Epidermal melanocyte (primary cell): ENCODE data around the gene MORC1.

Source experiments
- DNase-seq: peaks from one replicate; pipeline ENCODE4 v3.0.0; 2011; ENCODE audit warnings: low spot score; ENCODE audit not compliant: insufficient read length

Gene MORC1

GRCh38 chr3:109033000-109033660, 84.8 kb downstream of the MORC1 start:
- no peak for DNase-seq

DNA sequence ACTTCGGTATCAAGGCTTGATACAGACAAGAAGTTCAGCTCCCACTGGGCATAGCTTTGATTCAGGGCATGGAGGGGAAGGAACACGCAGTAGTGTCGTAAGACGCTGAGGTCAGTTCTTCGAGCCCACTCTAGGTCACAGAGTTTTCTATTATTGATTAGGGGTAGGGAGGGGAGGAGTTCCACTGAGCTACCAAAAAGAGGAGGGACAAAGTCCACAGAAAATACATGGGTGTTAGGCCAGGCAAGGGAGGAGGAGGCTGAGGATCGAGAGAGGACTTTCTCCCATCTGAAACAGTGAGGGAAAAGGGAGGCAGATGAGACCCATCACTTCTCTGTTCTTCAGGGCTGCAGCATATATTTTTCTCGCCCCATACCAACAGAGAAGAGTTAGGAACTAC, 89.2 kb downstream of the MORC1 start:
- no peak for DNase-seq

DNA sequence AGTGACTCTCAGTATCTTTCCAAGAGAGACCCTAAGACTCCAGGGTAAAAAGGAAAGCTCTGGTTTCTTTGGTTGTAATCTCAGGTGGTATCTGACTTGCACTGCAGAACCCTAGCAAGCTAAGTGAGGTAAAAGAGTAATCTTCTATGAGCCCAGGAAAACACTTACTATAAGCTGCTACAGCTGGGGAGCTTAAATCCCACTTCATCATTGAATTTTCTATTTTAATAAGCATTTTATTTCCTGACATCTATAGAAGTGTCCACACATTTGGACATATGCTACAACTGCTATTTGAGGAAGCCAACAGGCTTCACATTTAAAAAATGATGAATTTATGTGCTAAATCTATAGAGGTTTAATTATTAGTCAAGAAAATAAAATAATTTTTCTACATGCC, 91.1 kb downstream of the MORC1 start:
- no peak for DNase-seq

DNA sequence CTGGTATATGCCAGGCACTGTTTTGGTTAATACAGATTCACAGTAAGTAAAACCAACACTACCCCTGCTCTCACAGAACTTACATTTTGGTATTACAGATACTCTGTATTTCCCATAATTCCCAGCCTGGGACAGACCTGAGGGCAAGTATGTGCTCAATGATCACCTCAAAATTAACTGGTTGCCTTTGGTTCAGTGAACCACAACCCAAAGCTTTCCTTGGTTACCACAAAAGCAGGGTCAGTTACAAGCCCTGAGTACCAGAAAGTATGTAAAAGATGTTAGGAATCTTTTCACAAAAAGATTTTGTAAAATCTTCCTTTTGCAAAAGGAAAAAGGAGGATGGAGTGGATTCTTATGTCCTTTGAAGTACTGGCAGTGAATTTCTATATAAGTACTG, 92.0 kb downstream of the MORC1 start:
- DNase-seq, result no peak

DNA sequence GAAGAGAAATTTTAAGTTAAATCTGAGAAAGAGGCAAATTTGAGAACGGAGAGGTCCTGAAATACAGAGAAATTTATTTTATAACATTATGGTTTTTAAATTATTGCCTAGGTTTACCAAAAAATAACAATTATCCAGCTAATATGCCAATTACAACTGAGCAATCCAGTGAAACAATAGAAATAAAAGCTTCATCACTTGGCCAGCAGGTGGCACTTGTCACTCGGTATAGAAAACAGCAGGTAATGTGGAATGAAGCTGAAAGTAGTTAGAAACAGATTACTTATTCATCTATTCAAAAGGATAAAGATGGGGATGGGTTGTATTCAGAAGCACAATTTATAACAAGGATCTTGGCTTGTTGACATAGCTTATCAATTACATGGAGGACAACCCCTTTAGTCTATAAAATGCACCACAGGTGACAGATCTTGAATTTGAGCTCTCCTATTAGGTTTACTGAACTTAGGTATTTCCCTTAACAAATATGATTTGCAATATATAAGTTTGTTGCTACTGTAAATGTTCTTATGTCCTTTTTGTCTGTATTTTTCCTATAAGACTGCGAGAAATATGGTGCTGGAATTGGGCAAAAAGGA, 94.2 kb downstream of the MORC1 start:
- no peak for DNase-seq

DNA sequence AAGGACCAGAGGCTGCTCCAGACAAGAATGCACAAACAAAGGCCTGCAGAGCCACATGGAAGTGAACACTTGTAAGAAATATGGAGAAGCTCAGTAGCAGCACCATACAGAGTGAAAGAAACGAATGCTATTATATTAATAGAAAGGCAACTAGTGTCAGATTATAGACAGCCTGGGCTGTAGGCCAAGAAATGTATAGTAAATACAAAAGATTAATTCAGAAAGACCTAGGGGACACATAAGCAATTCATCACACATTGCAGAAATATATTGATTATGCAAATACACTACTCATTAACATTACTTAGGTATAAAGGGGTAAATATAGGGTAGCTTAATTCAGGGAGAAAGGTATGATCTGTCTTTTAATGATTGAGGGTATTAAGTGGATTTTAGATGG, 94.8 kb downstream of the MORC1 start:
- no peak for DNase-seq

DNA sequence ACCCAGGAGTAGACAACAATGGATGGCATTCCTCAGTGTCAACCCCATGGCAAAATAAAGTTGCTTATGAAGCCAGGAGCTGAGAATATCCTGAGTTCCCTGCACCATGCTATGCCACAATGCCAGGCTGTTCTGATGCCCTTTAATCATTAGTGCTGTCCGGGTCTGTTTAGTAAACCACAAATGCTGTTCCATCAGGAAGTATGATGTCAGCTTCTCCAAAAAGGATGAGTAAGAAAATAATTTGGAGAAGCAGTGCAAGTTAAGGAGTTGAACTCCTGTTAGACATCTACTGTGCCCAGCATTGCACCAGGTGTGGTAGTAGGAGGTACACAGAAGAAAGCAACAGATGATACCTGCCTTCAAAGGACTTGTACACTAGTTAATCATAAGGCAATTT, 96.4 kb downstream of the MORC1 start:
- DNase-seq, result no peak

DNA sequence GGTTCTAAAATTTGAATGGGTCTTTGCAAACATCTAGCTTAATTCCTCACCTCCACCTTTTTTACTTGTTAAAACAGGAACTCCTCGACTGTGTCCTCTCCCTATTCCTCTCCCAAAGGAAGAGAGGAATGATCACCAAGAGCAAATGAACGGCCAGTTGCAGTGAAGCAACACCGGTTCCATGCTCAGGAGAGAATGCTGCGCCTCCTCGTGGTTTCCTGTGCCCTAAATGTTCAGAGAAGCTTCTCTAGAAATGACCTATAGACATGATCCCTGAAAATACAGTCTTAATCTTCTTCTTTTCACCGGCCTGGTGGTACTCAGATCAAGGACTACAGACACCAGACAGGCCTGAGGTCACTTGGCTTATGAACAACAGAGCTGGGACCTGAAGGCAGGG, 99.1 kb downstream of the MORC1 start:
- DNase-seq, result no peak

- no peak for DNase-seq
These were observed 112.5 kb downstream of the MORC1 start for GRCh38 chr3:109005443-109005842.

DNA sequence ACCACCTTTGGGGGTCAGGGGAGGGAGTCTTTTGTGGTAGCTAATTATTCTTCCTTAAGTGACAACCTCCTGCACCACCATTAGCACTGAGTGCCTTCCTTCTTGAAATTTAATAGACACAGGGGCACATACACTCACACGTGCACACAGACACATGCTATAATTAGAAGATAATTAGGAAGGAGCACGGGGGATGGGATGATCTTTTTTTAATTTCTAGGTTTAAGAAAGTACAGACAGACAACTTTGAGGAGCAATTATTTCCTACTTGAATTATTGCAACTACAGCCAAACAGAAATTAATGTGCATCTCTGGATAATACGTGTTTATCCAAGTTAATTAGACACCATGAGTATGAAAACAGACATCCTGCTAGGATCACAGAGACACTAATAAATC, 119.5 kb downstream of the MORC1 start:
- DNase-seq, result no peak

- DNase-seq, result no peak
These were observed 132.1 kb downstream of the MORC1 start for GRCh38 chr3:108985844-108986243.

- DNase-seq, result no peak
These were observed 134.9 kb downstream of the MORC1 start for GRCh38 chr3:108983051-108983450.

DNA sequence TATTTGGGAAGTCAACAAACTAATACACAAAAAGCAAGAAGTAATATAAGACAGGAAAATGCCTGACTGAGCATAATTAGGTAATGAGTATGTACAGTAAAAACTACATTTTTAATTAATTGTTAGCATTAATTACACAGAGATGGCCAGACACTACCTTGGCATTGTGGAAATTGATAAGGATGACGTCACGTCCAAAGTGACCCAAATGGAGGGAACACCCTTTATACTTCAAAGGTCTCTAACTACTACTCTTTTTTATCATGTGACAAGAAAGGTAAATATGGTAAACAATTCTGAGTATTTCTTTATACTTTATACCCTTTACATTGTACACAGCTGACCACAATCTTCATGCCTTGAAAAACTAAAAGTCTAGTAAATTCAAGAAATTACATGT, 141.9 kb downstream of the MORC1 start:
- DNase-seq, result no peak

- no peak for DNase-seq
These were observed 144.9 kb downstream of the MORC1 start for GRCh38 chr3:108973019-108973418.

GRCh38 chr3:108972482-108972881, 145.5 kb downstream of the MORC1 start:
- no peak for DNase-seq

DNA sequence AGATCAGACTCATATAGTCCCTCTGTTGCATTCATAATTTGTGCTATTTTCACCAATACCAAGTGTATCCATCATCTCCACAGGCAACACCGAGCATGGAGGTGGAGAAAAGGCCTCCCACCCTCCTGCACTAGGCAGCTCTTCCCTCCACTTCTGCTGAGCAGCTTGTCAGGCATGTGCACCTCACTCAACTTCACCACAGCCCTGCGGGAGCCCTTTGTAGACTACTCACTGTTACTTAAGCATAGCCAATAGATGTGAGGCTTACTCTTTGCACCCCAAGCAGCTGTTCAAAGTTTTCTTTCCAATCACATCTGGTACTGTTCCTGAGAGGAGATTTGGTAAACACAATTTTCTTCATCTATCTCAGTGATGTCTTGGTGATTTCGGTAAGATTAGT, 147.4 kb downstream of the MORC1 start:
- no peak for DNase-seq

- DNase-seq, result no peak
These were observed 151.2 kb downstream of the MORC1 start for GRCh38 chr3:108966773-108967172.

DNA sequence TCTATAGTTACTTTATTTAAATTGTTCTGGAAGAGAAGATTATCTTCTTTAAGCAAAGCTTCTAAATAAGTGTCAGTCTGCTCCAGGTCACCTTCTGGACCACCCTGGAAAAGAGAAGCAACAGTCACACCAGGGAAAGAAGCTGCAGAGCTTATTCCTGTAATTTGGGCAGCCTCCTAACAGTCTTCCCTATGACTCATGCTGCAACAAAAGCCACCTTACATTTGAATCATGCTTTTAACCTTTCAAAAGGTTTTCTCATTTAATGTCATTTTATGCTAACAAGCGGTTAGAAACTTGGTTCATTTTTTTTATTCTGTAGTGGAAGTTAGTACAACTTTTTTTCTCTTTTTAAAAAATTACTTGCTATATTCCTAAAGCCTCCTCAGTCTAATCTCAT, 158.9 kb downstream of the MORC1 start:
- no peak for DNase-seq

- no peak for DNase-seq
These were observed 164.2 kb downstream of the MORC1 start, which contains the start of gene GUCA1C for GRCh38 chr3:108953700-108954099. Gene GUCA1C, minus strand, starts transcription at chr3:108953879. Its CDS starts 117 bp downstream, at chr3:108953762.

GRCh38 chr3:108953210-108953609, 164.7 kb downstream of the MORC1 start:
- DNase-seq, result no peak

DNA sequence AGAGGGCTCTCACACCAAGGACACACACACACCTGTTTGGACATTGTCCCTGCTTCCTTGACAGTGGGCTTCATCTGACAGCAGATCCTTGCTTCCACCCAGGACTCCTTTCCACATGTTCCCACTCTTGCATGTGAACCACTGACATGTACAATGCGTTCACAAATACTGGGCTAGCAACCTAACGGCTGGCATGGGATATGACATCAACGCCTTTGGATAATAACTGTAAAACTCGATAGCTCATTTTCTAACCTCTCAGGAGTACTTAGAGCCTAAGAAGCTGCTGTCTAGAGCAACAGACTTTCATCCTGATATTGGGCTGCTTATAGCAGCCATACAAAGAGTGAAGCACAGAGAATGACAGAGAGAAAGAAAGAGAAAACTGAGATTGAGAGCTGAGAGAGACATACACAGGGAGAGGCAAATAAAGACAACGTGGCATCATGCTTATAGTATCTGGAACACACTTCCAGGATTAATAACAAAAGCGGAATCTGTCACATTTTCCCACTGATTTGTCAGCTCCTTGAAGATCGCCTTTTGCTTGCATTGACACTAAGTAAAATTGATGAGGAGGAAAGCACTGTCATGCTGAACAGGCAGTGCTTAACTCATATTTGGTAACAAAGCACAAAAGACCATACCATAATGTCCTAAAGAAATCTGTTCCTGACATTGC, 166.0 kb downstream of the MORC1 start:
- DNase-seq, result no peak

DNA sequence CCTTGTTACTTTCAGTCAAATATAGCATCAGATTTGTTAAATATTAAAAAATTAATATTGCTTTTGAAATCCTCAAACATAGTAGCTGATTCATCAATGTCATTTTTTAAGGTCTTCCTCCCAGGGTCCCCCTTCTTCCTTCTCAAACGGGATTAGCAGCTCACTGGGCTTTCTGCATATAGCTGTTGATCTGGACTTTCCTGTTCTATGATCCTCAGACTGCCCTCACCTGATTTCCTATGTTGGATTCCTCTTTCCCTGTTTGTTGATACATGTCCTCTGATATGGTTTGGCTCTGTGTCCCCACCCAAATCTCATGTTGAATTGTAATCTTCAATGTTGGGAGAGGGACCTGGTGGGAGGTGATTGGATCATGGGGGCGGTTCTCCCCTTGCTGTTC, 170.1 kb downstream of the MORC1 start:
- no peak for DNase-seq
